Stomach (tissue), 9 donors: ENCODE results near the gene HJURP. TPM values are rescaled to one million over a fixed set of nuclear protein-coding genes. Genes with fewer than 3 reads are reported as not detected.

ENCODE experiments used
- DNase-seq, 2 donors: peaks; one replicate each; pipeline versions ENCODE4 v3.0.0 to v3.0.0-alpha.2; 2013 to 2019
- H3K27ac ChIP-seq, 5 donors: fragments of 200-600 bp in 4 of 5; sonication (generic) in 4 of 5; one replicate each; pipeline ENCODE4 v1.5.1; 2013 to 2019; ENCODE audit warnings: mild to moderate bottlenecking in 1 of 5, moderate library complexity in 1 of 5
- H3K27me3 ChIP-seq, 3 donors: fragments of 200-600 bp; sonication (generic); one replicate each; pipeline ENCODE4 v1.5.1; 2017 to 2019; ENCODE audit warnings: mixed run types in 1 of 3
- H3K36me3 ChIP-seq, 4 donors: fragments of 200-600 bp; sonication (generic); 1 replicate in 3 of 4; 2 replicates in 1 of 4; pipeline ENCODE4 v1.5.1; 2016 to 2019
- H3K4me1 ChIP-seq, 4 donors: fragments of 200-600 bp; sonication (generic); one replicate each; pipeline ENCODE4 v1.5.1; 2016 to 2019
- H3K4me3 ChIP-seq, 4 donors: fragments of 200-600 bp; sonication (generic) in 3 of 4; one replicate each; pipeline ENCODE4 v1.5.1; 2016 to 2019; ENCODE audit warnings: mild to moderate bottlenecking in 1 of 4
- H3K9me3 ChIP-seq, 4 donors: fragments of 200-600 bp; sonication (generic); one replicate each; pipeline ENCODE4 v1.5.1; 2016 to 2019
- CTCF ChIP-seq, 7 experiments: fragments of 450-650 bp in 4 of 7; fragments of 200-600 bp in 3 of 7; sonication (generic) in 3 of 7; IDR thresholded peaks; one replicate each; pipeline ENCODE4 v1.5.1; 2016 to 2019; ENCODE audit warnings: antibody characterized with exemption in 7 of 7, control low read depth in 2 of 7, mild to moderate bottlenecking in 1 of 7
- EP300 ChIP-seq: sonication (generic); formaldehyde crosslinking; IDR thresholded peaks from one replicate; pipeline ENCODE4 v1.6.1; 2017; ENCODE audit warnings: antibody characterized with exemption
- POLR2A ChIP-seq, 4 donors: fragments of 450-650 bp; IDR thresholded peaks; one replicate each; pipeline ENCODE4 v1.6.1; 2016; ENCODE audit warnings: antibody characterized with exemption in 4 of 4, control low read depth in 2 of 4, mild to moderate bottlenecking in 1 of 4, moderate library complexity in 1 of 4
- POLR2AphosphoS5 ChIP-seq, 3 donors: sonication (generic); formaldehyde crosslinking; IDR thresholded peaks; one replicate each; pipeline ENCODE4 v1.6.1; 2016; ENCODE audit warnings: antibody characterized with exemption in 3 of 3
- WGBS, 5 donors: extraction: QIAGEN DNeasy Blood & Tissue Kit in 3 of 5; methylation state at CpG; one replicate each; pipeline versions ENCODE4 v1.1.5 to v1.1.7; 2013 to 2018; 5-methylcytosine and 5-hydroxymethylcytosine counted together
- intact Hi-C: fragments of 100-400 bp; cut with DNase I; formaldehyde crosslinking; loops from one replicate; pipeline ENCODE4 v1.15.1; 2023; ENCODE audit warnings: low total_unique reads
- polyA plus RNA-seq, 3 donors: library from polyadenylated mRNA; stranded (reverse); fragments of 200-250 nt; gene quantifications; one replicate each; pipeline ENCODE4 v1.2.3, GENCODE V29; 2013
- total RNA-seq, 5 donors: library from RNA; depleted of rRNA; stranded (reverse); fragments of >200 nt; gene quantifications; one replicate each; pipeline versions ENCODE4 v1.1.0 to v1.2.3, GENCODE V29; 2014 to 2016
- donor health status: healthy with polysubstance abuse.
- donor health status: Bipolar disorder and iron deficiency.
- donor health status: healthy.

HJURP gene
- total and polyA plus RNA-seq, 8 donors = 1.2 to 28.3 (median 3.0) TPM

GRCh38 chr2:233857511-233858141 lies 3.3 kb upstream of the HJURP start:
- Histone ChIP-seq H3K9me3 (no peaks in the 10 kb centered on the region), H3K36me3 (no peaks in the 10 kb centered on the region), H3K27ac (no peak overlapping the region), H3K27me3 (peaks cover 0 to 7% (median 4%) of the 10 kb centered on the region in 3 donors), H3K4me1 (peaks cover 8 to 28% (median 16%) of the 10 kb centered on the region in 4 donors), H3K4me3 (no peak overlapping the region)
- TF ChIP-seq POLR2AphosphoS5 (IDR thresholded peaks at IDR 0.05) (no peak), CTCF (IDR thresholded peaks at IDR 0.05) (peak in 5 of 7 experiments; percentile 25 to 71 (median 31)), EP300 (no peak), POLR2A (IDR thresholded peaks at IDR 0.05) (no peak)
- intact Hi-C loops = no loop called here
- 23 to 34% (median 29%) methylated on average over 9 of the region's 9 CpGs for WGBS, 5 donors
- DNase-seq = peak; percentile 60 to 72

- H3K4me1 ChIP-seq = peaks cover 8 to 36% (median 16%) of the 10 kb centered on the region in 4 donors
- no peak for DNase-seq
- peaks cover 0 to 13% (median 4%) of the 10 kb centered on the region in 3 donors for H3K27me3 ChIP-seq
- H3K27ac ChIP-seq = no peak overlapping the region
- TF ChIP-seq POLR2A (IDR thresholded peaks at IDR 0.05) (no peak), POLR2AphosphoS5 (IDR thresholded peaks at IDR 0.05) (no peak), CTCF (IDR thresholded peaks at IDR 0.05) (no peak), EP300 (no peak)
- 91 to 92% (median 92%) methylated on average over 5 of the region's 5 CpGs for WGBS, 5 donors
- no peaks in the 10 kb centered on the region for H3K36me3 ChIP-seq
- H3K4me3 ChIP-seq = no peak overlapping the region
- H3K9me3 ChIP-seq = no peaks in the 10 kb centered on the region
- intact Hi-C loops = no loop called here
Measured at GRCh38 chr2:233856184-233856583, 1.8 kb upstream of the HJURP start.

GRCh38 chr2:233855345-233855744 lies 1.0 kb upstream of the HJURP start:
- Histone ChIP-seq H3K9me3 (no peaks in the 10 kb centered on the region), H3K4me1 (peaks cover 8 to 36% (median 16%) of the 10 kb centered on the region in 4 donors), H3K27me3 (peaks cover 0 to 13% (median 4%) of the 10 kb centered on the region in 3 donors), H3K36me3 (no peaks in the 10 kb centered on the region), H3K4me3 (no peak overlapping the region), H3K27ac (no peak overlapping the region)
- TF ChIP-seq POLR2A (IDR thresholded peaks at IDR 0.05) (no peak), EP300 (no peak), POLR2AphosphoS5 (IDR thresholded peaks at IDR 0.05) (no peak), CTCF (IDR thresholded peaks at IDR 0.05) (no peak)
- WGBS, 5 donors = 74 to 89% (median 83%) methylated on average over 5 of the region's 5 CpGs
- DNase-seq = no peak
- intact Hi-C loops = no loop called here

- WGBS, 5 donors = 0 to 2% (median 2%) methylated on average over 18 to 25 of the region's 25 CpGs
- Histone ChIP-seq H3K27ac (peak overlapping the region in 2 of 5 donors; percentile 48 to 82), H3K4me3 (peak overlapping the region; percentile 55 to 93 (median 74)), H3K4me1 (peaks cover 8 to 36% (median 16%) of the 10 kb centered on the region in 4 donors), H3K36me3 (peaks cover 0 to under 1% (median 0%) of the 10 kb centered on the region in 4 donors), H3K27me3 (peaks cover 0 to 16% (median 4%) of the 10 kb centered on the region in 3 donors), H3K9me3 (no peaks in the 10 kb centered on the region)
- TF ChIP-seq CTCF (IDR thresholded peaks at IDR 0.05) (no peak), EP300 (no peak), POLR2A (IDR thresholded peaks at IDR 0.05) (no peak), POLR2AphosphoS5 (IDR thresholded peaks at IDR 0.05) (no peak)
- DNase-seq = no peak
- intact Hi-C loops = no loop called here
Measured at GRCh38 chr2:233853883-233854240, 473 bp downstream of the HJURP start.
